NCI-H2171 treated with DMSO at 0.1 percent for 48 hours (cell line): ENCODE results near the gene SF3A2.
A peak's percentile ranks its signal among the peaks of the same experiment; 100 is the strongest.

ENCODE experiments used
- DNase-seq: peaks from one replicate; lab custom pipeline; 2025; lab: John Stamatoyannopoulos, UW

Gene SF3A2

GRCh38 chr19:2253106-2254063, 16.8 kb downstream of the SF3A2 start:
- no peak for DNase-seq

DNA sequence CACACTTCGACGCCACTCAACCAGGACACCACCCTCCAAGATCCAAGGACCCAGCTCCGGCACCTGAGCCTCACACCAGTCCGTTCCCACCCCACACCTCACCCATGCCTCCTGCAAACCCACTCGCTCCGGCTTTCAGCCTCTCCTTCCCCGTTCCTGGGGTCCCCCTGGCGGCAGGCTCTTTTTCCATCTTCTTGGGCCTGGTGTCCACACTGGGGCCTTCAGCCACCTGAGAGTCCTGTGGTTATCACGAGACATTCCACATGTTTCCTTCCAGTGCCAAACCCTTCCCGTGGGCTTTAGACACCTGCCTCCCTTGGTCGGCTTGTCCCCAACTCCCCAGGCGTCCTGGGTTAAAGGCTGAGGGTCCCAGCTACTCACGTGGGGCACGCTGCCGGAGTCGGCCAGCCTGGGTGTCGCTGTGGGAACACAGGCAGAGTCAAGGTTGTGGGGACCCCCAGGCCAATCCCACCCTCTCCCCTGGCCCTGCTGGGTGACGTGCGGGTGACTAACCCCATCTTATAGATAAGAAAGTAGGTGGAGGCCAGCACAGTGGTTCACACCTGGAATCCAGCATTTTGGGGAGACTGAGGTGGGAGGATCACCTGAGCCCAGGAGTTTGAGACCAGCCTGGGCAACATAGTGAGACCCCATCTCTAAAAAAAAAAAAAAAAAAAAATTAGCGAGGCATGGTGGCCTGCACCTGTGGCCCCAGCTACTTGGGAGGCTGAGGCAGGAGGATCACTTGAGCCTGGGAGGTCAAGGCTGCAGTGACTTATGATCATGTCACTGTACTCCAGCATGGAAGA, 17.6 kb downstream of the SF3A2 start:
- no peak for DNase-seq

- no peak for DNase-seq
These were observed 18.7 kb downstream of the SF3A2 start for GRCh38 chr19:2255112-2255845.

DNA sequence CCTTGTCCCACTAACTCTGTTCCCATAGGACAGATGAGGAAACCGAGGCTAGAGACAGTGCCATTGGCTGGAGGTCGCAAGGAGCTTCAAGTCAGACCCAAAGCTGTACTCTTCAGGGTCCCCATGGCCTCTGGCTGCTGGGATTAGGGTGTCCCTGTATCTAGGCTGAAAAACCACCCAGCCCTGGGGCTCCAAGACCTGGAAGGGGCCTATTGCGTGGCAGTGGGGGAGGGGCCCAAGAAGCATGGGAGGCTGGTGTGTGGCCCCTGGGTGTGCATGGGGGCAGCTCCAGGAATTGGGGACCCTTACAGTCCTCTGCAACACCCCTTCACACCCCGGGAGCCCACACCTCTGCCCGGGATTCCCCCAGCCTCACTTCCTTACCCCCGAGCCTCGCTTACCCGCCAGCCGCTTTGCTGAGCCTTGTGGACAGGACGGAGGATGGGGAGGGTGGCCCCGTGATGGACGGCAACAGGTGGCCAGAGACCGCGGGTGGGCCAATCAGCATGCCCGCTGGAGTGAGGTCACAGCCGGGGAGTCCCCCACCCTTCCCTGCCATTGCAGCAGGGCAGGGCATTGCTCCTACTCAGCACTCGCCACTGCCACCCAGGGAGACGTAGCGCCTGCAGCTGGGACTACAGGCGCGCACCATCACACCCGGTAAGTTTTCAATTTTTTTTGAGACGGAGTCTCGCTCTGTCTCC, 19.5 kb downstream of the SF3A2 start, which contains the start of gene JSRP1:
TSS of gene JSRP1 (minus strand) at position 436 of the 704 bp plus-strand sequence. CDS start 1,103 bp downstream, outside the sequence.
- DNase-seq, result no peak

DNA sequence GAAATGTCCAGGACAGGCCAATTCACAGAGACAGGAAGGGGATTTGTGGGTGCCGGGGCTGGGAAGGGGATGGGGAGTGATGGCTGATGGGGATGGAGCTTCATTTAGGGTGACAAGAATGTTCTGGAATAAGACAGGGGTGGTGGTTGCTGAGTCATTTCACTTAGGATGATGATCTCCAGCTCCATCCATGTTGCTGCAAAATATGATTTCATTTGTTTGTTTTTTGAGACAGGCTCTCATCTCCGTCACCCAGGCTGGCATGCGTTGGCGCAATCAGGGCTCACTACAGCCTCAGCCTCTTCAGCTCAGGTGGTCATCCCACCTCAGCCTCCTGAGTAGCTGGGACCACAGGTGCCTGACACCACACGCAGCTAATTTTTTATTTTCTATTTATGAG, 22.7 kb downstream of the SF3A2 start:
- DNase-seq, result no peak

GRCh38 chr19:2260341-2260805, 23.7 kb downstream of the SF3A2 start:
- DNase-seq, result no peak

DNA sequence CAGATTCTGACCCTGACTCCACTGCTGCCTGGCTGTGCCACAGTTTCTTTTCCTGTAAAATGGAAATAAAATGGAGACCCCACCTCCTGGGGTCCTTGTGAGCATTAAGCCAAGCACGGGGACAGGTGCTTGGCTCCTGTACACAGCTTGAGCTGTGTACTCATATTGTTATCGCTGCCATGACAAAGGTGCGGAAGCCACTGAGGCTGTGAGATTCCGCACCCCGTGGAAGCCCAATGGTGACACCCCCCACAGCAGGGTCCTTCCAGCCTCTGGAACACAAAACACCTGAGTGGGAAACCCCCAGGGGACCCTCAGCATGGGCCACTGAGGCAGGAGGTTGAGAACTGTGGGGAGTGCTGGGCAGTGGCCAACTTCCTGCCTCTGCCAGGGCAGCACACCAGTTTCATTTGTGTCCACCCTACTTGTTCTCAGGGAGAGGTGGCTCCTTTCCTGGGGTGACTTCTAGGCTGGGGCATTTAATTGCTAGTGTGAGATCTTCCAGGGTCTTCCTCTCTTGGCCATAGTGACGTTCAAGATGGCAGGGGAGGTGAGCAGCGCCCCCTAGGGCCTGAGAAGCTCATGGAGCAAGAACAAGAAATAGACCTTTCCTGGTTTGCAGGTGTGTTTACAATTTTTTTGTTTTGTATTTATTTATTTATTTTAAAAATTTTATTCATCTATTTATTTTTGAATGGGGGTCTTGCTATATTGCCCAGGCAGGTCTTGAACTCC, 25.0 kb downstream of the SF3A2 start:
- no peak for DNase-seq

GRCh38 chr19:2266183-2266993, 29.8 kb downstream of the SF3A2 start:
- no peak for DNase-seq

- DNase-seq, result no peak
These were observed 31.8 kb downstream of the SF3A2 start for GRCh38 chr19:2268480-2268830.

DNA sequence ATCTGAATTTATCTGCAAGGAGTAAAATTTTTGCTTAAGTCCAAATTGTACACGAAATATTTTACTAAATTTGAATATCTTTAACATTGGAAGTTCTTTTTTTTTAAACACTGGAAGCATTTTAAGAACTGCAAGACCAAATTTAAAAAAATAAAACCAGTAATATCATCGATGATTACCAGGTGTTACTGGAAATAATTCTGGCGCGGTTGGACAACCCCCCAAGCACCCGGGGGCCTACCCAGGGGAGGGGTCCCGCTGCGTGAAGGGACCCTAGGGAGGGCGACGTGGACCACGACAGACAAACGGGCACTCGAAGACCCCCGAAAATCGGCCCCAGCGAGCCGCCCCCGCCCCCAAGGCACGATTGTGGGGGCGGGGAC, 32.2 kb downstream of the SF3A2 start:
- DNase-seq, result no peak

- DNase-seq, result peak; percentile 94
These were observed 32.9 kb downstream of the SF3A2 start for GRCh38 chr19:2269244-2270156.

- DNase-seq, result no peak
These were observed 33.5 kb downstream of the SF3A2 start for GRCh38 chr19:2270157-2270422.

- peak; percentile 30 for DNase-seq
These were observed 34.0 kb downstream of the SF3A2 start for GRCh38 chr19:2270423-2271233.

- no peak for DNase-seq
These were observed 34.8 kb downstream of the SF3A2 start for GRCh38 chr19:2271234-2272103.

GRCh38 chr19:2273356-2274184, 36.9 kb downstream of the SF3A2 start:
- DNase-seq, result no peak

DNA sequence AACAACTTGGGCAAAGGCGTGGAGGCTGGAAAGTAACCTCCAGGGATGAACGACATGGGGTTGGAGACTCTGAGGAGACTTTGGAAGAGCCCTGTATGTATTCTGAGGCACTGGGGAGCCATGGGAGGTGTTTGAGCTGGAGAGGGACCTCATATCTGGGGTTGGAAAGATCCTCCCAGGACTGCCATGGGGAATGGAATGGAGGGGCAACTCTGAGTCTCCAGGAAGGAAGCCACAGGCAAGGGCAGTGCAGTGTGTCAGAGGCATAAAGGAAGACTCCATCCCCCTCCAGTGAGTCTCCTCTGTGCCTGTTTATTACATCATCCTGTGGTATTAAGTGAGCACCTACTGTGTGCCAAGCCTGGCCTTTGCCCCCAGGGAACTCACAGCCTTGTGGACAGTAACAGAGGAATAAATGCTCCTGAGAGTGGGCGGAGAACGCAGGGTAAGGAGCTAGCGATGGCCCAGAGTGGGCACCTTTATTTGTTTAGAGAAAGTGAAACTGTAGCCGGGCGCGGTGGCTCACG, 37.6 kb downstream of the SF3A2 start:
- no peak for DNase-seq
